GM19395 (cell line): ENCODE measurements around the gene TMEM203.

Source experiments
- ATAC-seq: cut with Tn5 transposase; IDR thresholded peaks from one replicate; pipeline ENCODE4 v1.9.1; 2021; ENCODE audit warnings: mild to moderate bottlenecking, moderate library complexity; ENCODE audit not compliant: unreplicated experiment

TMEM203 gene

GRCh38 chr9:137182836-137183235 is 22.6 kb downstream of the TMEM203 start:
- ATAC-seq, result no peak

- ATAC-seq, result no peak
Measured at GRCh38 chr9:137181680-137182079, 23.8 kb downstream of the TMEM203 start.

DNA sequence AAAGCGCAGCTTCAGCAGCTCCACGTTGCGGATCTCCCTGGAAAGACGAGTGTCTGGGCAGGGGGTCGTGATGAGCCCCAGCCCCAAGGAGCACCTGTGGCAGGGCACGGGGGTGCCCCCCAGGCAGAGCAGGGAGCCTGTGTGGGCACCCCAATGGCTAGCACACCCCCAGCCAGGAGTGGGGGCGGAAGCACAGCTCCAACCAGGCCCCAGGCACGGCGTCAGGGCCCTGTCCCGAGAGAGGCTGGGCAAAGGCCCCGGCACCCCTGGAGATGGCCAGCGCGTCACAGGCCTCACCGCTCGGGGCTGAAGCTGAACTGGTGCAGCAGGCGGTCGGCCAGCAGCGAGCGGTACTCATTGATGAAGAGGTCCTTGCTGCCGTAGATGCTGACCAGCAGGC is 25.0 kb downstream of the TMEM203 start:
- no peak for ATAC-seq

DNA sequence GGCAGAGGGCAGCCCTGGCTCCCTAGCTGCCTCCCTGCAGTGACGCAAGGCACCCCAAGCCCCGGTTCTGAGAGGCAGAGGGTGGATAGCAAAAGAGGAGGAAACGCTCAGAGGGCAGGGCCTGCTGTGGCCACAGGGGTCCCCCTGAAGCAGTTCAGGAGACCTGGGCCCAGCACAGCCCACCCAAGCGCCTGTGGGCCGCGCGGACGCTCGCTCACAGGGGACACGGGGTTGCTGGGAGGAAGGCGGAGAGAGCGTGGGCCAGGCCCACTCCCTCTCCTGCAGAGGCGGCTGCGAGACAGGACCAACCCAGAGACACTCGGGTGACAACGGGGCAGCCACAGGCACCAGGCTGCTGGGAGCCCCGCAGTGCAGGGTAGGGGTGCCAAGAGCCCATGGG is 25.7 kb downstream of the TMEM203 start:
- ATAC-seq, result no peak

GRCh38 chr9:137178939-137179630 is 26.4 kb downstream of the TMEM203 start:
- ATAC-seq, result no peak

DNA sequence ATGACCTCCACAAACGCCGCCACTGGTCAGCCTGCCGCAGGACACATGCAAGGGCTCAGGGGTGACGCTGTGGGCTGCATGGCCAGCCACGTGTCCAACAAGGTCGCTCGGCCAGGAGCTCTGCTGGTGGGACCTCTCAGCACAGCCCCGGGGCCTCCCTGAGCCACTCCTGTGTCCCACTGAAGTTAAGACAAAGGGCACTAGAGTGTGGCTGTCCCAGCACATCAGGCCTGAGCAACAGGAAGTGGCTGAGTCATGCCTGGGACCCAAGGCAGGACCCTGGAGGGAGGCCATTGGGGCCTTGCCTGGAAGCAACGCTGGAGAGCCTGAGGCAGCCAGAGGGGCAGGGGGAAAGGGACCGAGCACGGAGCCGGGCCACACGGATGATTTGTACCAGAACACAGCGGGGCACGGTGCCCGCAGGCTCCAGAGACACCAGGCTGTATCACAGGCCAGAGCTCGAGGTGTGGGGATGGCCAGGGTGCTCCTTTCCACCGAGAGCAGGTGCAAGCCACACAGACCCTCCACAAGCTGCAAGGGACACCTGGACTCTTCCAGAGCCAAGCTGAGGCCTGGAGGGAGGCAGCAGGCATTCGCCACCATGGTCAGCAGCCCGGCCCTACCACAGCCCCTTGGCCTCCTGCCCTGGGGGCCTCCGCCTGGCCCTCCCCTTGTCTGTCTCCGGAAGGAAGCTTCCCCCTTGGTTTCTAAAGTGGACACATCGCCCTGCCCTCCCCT is 27.1 kb downstream of the TMEM203 start:
- ATAC-seq, result no peak

GRCh38 chr9:137176302-137177182 is 28.9 kb downstream of the TMEM203 start:
- ATAC-seq, result peak; percentile 43

DNA sequence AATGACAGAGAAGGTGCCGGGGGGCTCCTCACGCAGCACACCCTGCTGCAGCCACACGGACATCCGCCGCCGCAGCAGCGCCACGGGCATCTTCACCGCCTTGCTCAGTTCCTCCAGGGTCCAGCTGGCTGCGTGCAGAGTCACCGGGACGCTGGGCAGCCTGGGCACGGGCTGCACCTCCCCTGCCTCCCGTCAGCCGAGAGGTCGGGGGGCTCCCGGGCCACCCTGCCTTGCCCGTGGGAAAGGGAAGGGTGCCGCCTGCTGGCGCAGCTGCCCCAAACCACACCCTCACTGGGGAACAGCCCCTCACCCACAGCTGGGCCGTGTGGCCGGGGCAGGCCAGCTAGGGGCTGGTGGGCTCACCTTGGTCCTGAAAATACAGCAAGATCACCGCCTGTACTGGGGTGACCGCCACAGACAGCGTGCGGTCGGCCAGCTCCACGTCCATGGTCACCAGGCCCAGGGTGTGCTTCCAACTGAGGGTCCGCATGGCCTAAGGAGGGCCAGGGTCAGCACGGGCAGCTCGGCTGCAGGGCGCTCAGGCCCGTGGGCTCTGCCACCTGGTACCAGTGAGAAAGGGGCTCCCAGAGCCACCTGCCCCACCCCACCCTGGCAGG is 30.0 kb downstream of the TMEM203 start:
- ATAC-seq, result no peak

GRCh38 chr9:137174722-137175293 is 30.6 kb downstream of the TMEM203 start:
- no peak for ATAC-seq

DNA sequence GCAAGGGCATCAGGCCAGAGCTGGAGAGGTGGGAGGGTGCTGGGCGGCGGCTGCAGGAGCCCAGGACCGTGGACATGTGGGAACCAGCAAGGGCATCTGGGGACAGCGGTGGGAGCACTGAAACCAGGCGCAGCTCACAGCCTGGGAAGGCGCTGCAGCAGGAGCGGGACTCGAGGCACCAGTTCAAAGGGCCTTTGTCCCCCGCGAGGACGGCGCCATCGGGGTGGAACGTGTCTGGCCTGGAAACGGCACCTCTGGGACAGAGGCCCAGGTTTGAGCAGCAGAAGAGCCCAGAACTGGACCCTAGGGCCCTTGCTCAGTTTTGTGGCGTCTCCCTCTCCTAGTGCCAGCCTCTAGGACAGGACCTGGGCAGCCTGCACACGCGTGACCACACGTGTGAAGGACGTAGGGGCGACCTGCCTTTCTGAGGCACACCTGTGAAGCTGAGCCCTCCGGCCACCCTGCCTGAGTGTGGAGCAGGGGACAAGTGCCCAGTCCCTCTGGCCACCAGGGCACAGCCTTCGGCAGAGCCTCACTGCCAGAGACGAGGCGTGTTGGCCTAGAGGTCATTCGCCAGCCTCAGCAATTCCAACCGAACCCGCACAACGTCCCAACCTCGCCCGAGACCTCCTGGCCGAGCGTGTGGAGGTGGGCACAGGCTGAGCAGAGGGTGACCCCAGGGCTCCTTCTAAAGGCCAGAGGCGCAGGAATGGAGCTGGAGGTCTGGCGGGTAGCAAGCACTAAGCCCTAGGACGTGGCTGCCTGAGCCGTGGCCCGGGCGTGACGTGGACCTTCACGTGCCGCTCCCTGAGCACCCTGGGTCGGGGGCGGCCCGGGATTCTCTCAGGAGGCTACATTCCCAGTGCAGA is 31.4 kb downstream of the TMEM203 start:
- no peak for ATAC-seq

GRCh38 chr9:137172901-137173795 is 32.3 kb downstream of the TMEM203 start:
- ATAC-seq, result no peak

- ATAC-seq, result no peak
Measured at GRCh38 chr9:137171149-137171900, 34.1 kb downstream of the TMEM203 start.

GRCh38 chr9:137170486-137171148 is 34.8 kb downstream of the TMEM203 start:
- no peak for ATAC-seq

DNA sequence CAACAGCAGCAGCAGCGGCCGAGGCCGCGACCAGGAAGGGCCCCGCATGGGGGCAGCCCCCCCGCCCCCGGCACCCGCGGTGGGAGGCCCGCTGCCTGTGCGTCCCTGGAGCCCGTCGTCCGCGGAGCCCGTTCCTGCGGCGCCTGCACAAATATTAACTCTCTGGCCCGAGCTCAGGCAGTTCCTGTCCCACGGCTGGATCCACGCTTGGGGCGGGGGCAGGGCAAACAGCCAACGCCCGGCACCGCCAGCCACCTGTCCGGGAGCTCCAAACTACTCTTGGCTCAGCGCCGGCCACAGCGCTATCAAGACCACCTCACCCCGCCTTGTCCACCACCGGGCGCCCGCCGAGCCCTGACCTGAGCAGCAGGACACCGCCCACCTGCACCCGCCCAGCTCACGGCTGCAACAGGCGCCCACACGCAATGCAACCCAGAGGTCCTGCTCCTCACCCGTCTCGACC is 35.5 kb downstream of the TMEM203 start, which contains the start of gene LRRC26:
Gene LRRC26 (minus strand): TSS at position 156 of the 463 bp plus-strand sequence. CDS start 108 bp downstream, at position 48.
- no peak for ATAC-seq

- ATAC-seq, result no peak
Measured at GRCh38 chr9:137168904-137169856, 36.3 kb downstream of the TMEM203 start.

GRCh38 chr9:137168573-137168903 is 36.9 kb downstream of the TMEM203 start:
- no peak for ATAC-seq
